Mucosa of descending colon (tissue), 3 donors: ENCODE results near the gene THBS1. TPM values are rescaled to one million over a fixed set of nuclear protein-coding genes. Genes with fewer than 3 reads are reported as not detected.

Experiments
- ATAC-seq: fragments of 200-7000 bp; cut with Tn5 transposase; one replicate; pipeline ENCODE4 v1.9.1; 2020; ENCODE audit warnings: mild to moderate bottlenecking, moderate library complexity
- DNase-seq, 3 donors: peaks; one replicate each; pipeline ENCODE4 v3.0.0-alpha.2; 2020
- H3K36me3 ChIP-seq: fragments of 200-600 bp; one replicate; pipeline ENCODE4 v1.8.0; 2021; ENCODE audit warnings: low read depth, mild to moderate bottlenecking
- H3K4me1 ChIP-seq: fragments of 200-600 bp; one replicate; pipeline ENCODE4 v1.8.0; 2021; ENCODE audit warnings: low read depth, mild to moderate bottlenecking
- H3K4me3 ChIP-seq: fragments of 200-600 bp; one replicate; pipeline ENCODE4 v1.8.0; 2021; ENCODE audit warnings: mild to moderate bottlenecking
- H3K9me3 ChIP-seq: fragments of 200-600 bp; one replicate; pipeline ENCODE4 v1.8.0; 2021; ENCODE audit warnings: mild to moderate bottlenecking
- intact Hi-C, 2 donors: fragments of 100-400 bp; cut with DNase I in 1 of 2; cut with micrococcal nuclease in 1 of 2; formaldehyde crosslinking; loops; one replicate each; pipeline versions ENCODE4 v1.11.0 to v1.11.1; 2022; cut with DNase I, micrococcal nuclease
- total RNA-seq, 3 donors: library from RNA; stranded (reverse); fragmentation: NEBNext Ultra II Directional in 2 of 3; extraction: Animal tissue kit (Norgen Biotek cat#: 25700) in 2 of 3; gene quantifications; one replicate each; pipeline versions ENCODE4 v1.2.1 to v1.2.4, GENCODE V29; 2021 to 2023
- TF ChIP-seq, protein P1 (sequence below): fragments of 200-600 bp; IDR thresholded peaks from one replicate; pipeline ENCODE4 v1.8.0; 2022; ENCODE audit warnings: antibody characterized with exemption, mild to moderate bottlenecking
- donor health status: DM: no; HTN: no; CAD: no; lungs with moderate emphysema.
- donor health status: DM: no; HTN: no; CAD: no.
- donor health status: DM: no; HTN: yes; CAD: no.

The THBS1 gene
- total RNA-seq, 3 donors from 2014 or later: 209 to 356 (median 288) TPM

DNA sequence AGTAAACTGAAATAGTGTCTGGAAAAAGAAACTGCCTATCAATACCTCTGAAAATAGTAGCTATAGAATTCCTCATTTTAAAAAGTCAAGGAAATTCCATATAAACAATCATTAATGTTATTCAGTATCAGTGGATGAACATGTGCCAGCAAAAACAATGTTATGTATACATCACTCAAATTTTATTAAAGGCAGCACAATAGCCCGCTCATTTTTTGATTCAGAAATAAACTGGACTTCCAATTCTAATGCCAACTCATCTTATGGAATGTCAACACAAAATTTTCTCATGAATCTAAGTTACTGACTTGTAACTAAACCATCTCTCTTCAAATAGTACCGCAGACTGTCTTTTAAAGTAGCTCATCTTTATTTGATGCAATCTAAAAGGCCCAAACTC lies 19.0 kb downstream of the THBS1 start:
- H3K9me3 ChIP-seq: no peaks in the 10 kb centered on the region
- DNase-seq: no peak
- peaks cover 41% of the 10 kb centered on the region for H3K4me1 ChIP-seq
- H3K4me3 ChIP-seq: no peak overlapping the region
- TF ChIP-seq, protein P1, sequence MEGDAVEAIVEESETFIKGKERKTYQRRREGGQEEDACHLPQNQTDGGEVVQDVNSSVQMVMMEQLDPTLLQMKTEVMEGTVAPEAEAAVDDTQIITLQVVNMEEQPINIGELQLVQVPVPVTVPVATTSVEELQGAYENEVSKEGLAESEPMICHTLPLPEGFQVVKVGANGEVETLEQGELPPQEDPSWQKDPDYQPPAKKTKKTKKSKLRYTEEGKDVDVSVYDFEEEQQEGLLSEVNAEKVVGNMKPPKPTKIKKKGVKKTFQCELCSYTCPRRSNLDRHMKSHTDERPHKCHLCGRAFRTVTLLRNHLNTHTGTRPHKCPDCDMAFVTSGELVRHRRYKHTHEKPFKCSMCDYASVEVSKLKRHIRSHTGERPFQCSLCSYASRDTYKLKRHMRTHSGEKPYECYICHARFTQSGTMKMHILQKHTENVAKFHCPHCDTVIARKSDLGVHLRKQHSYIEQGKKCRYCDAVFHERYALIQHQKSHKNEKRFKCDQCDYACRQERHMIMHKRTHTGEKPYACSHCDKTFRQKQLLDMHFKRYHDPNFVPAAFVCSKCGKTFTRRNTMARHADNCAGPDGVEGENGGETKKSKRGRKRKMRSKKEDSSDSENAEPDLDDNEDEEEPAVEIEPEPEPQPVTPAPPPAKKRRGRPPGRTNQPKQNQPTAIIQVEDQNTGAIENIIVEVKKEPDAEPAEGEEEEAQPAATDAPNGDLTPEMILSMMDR: no peak
- H3K36me3 ChIP-seq: no peaks in the 10 kb centered on the region
- intact Hi-C loops: loop anchor here in 1 of 2 donors (10.0 kb wide), 1 partner anchor 85 kb away; no protein-coding TSS in a partner anchor
- ATAC-seq: no peak

DNA sequence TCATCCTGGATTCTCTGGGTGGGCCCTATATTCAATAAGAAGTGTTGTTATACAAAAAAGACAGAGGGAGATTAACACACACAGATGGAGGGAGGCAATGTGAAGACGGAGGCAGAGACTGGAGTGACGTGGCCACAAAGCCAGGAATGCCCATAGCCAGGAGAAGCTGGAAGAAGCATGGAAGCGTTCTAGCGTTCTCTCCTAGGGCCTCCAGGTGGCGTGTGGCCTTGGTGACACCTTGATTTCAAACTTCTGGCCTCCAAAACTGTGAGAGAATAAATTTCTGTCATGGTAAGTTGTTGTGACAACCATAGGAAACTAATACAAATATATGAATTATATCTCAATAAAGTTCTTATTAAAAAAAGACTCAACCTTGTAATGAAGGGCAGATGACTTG lies 21.3 kb downstream of the THBS1 start:
- no peaks in the 10 kb centered on the region for H3K36me3 ChIP-seq
- H3K9me3 ChIP-seq: no peaks in the 10 kb centered on the region
- H3K4me3 ChIP-seq: no peak overlapping the region
- H3K4me1 ChIP-seq: peaks cover 20% of the 10 kb centered on the region
- no peak for ATAC-seq
- intact Hi-C loops: no loop called here
- DNase-seq: no peak
- TF ChIP-seq, protein P1: no peak

DNA sequence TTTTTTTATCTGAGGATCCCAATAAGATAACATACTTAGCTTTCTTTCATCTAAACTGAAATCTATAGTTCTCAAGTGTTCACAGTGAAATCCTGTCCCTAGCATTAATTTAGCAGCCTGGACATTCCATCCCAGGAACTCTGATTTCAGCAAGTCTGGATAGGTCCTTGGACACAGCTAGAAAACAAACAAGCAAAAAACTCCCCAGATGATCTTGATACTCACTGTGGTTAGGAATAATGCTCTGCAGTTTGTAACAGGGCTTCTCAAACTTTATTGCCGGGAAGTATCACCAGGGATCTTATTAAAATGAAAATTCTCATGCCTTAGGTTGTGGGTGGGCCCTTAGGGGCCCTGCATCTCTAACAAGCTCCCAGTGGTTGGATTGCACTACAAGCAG lies 24.3 kb downstream of the THBS1 start:
- H3K4me1 ChIP-seq: no peaks in the 10 kb centered on the region
- DNase-seq (no peak), ATAC-seq (no peak)
- H3K9me3 ChIP-seq: peaks cover under 1% of the 10 kb centered on the region
- no peaks in the 10 kb centered on the region for H3K36me3 ChIP-seq
- no peak overlapping the region for H3K4me3 ChIP-seq
- intact Hi-C loops: no loop called here
- TF ChIP-seq, protein P1: no peak

DNA sequence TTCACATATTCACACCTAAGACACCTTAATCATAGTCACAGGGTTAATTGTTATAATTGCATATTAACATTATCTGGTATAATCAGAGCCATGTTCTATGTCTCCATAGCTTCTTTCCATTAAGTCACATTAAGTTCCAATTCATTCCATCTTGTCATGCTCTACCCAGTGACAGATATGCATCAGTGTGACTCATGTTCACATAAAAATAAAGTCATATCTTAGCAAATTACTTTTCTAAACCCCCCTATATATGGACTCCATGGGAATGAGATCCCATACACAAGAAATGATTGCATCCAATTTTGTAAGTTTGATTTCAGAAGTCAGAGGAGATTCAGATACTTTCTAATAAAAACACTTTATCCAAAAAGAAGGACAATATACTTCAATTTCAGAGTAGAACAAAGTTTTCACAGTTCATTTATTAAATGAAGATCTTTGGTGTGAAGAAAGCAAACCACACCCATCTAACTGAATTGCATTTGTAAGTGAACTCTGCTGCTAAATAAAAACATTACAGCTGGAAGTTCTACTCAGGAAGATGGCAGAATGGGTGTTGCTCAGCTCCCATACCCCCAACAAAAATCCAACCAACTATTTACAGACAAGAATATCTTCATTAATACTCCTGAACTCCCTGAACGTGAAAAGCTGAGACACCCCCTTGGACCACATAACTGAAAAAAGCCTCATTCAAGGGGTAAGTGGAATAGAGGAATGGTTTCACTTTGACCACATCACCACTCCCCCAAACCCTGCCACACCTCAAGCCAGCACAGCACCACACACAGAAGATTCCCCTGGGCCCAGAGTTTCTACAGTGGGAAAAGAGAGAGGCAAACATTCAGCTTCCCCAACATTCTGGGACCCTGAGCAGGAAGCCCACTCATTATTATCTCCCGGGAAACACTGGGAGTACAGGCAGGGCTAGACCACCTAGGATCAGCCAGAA lies 27.6 kb downstream of the THBS1 start:
- DNase-seq (no peak), ATAC-seq (peak; percentile 51)
- Histone ChIP-seq H3K4me3 (no peak overlapping the region), H3K4me1 (no peaks in the 10 kb centered on the region), H3K9me3 (peaks cover 26% of the 10 kb centered on the region), H3K36me3 (no peaks in the 10 kb centered on the region)
- intact Hi-C loops: no loop called here
- TF ChIP-seq, protein P1: no peak

DNA sequence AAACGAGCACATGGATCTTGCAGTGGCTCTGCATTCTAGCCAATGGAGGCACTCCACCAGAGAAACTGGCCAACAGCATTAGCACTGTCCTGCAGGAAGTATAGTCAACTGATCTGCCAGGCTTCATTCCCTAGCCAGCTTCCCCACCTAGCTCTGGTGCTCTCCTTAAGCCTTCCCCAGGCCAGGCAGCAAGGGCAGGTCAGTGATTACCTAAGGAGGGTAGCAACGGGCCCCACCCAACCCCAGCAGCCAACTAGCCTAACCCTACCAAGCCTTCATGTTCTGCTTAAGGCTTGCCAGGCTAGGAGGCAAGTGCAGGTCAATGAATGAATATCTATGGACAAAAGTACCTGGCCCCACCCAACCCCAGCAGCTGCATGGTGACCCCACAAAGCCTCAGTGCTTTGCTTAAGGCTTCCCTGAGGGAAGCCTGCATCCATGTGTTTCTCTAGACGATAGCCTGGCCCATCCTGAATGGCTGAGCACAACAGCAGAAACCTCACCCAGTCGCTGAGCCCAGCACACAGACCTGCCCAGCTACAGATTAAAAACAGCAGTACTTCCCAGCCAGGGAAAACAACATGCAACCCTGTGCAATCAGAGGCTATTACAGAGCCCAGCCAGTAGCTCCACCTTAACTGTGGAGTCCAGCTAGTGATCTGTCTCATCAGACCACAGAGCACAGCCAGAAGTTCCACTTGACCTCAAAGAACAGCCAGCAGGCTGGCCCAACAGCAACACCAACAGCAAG lies 28.5 kb downstream of the THBS1 start:
- Histone ChIP-seq H3K36me3 (no peaks in the 10 kb centered on the region), H3K4me1 (no peaks in the 10 kb centered on the region), H3K9me3 (peaks cover 26% of the 10 kb centered on the region), H3K4me3 (no peak overlapping the region)
- TF ChIP-seq, protein P1: no peak
- ATAC-seq: peak; percentile 94
- intact Hi-C loops: no loop called here
- DNase-seq: peak; percentile 74 to 76 (median 76)
